Airway epithelial cell (primary cell): ENCODE results near the gene EMCN. TPM values are rescaled to one million over a fixed set of nuclear protein-coding genes. Genes with fewer than 3 reads are reported as not detected.

Source experiments
- total RNA-seq: library from RNA; depleted of rRNA; stranded (reverse); fragments of >200 nt; gene quantifications from 2 replicates; pipeline ENCODE4 v1.2.3, GENCODE V29; 2015

The EMCN gene, protein sequence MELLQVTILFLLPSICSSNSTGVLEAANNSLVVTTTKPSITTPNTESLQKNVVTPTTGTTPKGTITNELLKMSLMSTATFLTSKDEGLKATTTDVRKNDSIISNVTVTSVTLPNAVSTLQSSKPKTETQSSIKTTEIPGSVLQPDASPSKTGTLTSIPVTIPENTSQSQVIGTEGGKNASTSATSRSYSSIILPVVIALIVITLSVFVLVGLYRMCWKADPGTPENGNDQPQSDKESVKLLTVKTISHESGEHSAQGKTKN
- total RNA-seq = not detected in 2 replicates

DNA sequence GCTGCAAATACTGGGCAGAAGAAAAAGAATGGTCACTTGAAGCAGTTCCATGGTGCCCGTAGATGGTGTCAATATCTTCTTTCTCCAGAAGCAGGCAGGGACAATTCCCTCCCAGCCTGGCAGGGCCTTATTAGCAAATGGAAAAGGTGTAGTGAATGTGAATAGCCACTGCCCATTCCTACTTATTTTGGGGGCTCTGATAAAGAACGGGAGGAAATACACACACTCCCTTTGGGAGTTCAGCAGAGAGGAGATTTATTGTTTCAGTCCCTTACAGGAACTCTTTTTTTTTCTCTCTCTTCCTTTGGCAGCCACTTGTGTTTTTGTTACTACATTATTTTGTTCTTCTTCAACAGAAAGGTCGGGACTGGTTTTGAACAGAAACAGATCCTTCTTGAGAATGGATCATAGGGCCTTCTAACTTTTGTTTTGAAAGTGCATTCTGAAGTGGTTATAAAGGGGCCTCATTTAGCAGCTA, at the start of gene EMCN:
EMCN (minus strand) TSS at position 159 of the 478 bp plus-strand sequence; CDS start at position 51, 108 bp downstream.

